Subcutaneous adipose tissue (tissue), 4 donors: ENCODE data around the gene GSPT1. TPM values are rescaled to one million over a fixed set of nuclear protein-coding genes. Genes with fewer than 3 reads are reported as not detected.

Experiments
- CTCF ChIP-seq: fragments of 450-650 bp; IDR thresholded peaks from one replicate; pipeline ENCODE4 v1.5.1; 2016; ENCODE audit warnings: low read depth, mild to moderate bottlenecking, control low read depth, antibody characterized with exemption, moderate library complexity
- total RNA-seq, 4 donors: library from RNA; depleted of rRNA; stranded (reverse); fragments of >200 nt; gene quantifications; one replicate each; pipeline ENCODE4 v1.1.0, GENCODE V29; 2016

The GSPT1 gene
- 100 to 1,000 TPM in 1 of 4 donors, 10 to 100 TPM in 3; 62.6 to 102 (median 77.4) TPM for total RNA-seq

- no peak for TF ChIP-seq CTCF
Measured at GRCh38 chr16:11915644-11916523, at the start of gene GSPT1. GSPT1 (minus strand) TSS chr16:11915956; CDS start chr16:11915720, 236 bp downstream.

GRCh38 chr16:11964761-11965551 is 49.2 kb upstream of the GSPT1 start, which contains the start of gene TNFRSF17:
TNFRSF17 (plus strand) TSS chr16:11965210; CDS start chr16:11965325, 115 bp downstream.
- TF ChIP-seq CTCF: no peak

- TF ChIP-seq CTCF: no peak
Measured at GRCh38 chr16:11963706-11964105, 48.0 kb upstream of the GSPT1 start.

GRCh38 chr16:11957591-11958395 is 42.0 kb upstream of the GSPT1 start:
- TF ChIP-seq CTCF: no peak

GRCh38 chr16:11956558-11956957 is 40.8 kb upstream of the GSPT1 start:
- TF ChIP-seq CTCF: no peak

- TF ChIP-seq CTCF: no peak
Measured at GRCh38 chr16:11955713-11956123, 40.0 kb upstream of the GSPT1 start.
